GM23338 (cell line): ENCODE measurements around the gene TRHDE. TPM values are rescaled to one million over a fixed set of nuclear protein-coding genes. Genes with fewer than 3 reads are reported as not detected.

Experiments used
- ATAC-seq: fragments of 200-7000 bp; cut with Tn5 transposase; 3 replicates; pipeline ENCODE4 v1.9.1; 2020
- DNase-seq: peaks from one replicate; pipeline ENCODE4 v3.0.0-alpha.2; 2015; ENCODE audit warnings: low spot score
- H2AFZ ChIP-seq: fragments of 200-600 bp; sonication (generic); 2 replicates; pipeline ENCODE4 v1.8.0; 2016; ENCODE audit warnings: antibody characterized with exemption, mild to moderate bottlenecking, moderate library complexity
- H3F3A ChIP-seq: fragments of 200-600 bp; sonication (generic); replicated peaks from 2 replicates; pipeline ENCODE4 v1.8.0; 2017; ENCODE audit warnings: antibody characterized with exemption, mixed run types, low read depth
- H3K27ac ChIP-seq: fragments of 200-600 bp; sonication (generic); 2 replicates; pipeline ENCODE4 v1.6.1; 2016; ENCODE audit warnings: low read depth
- H3K27me3 ChIP-seq: fragments of 200-600 bp; sonication (generic); 2 replicates; pipeline ENCODE4 v1.8.0; 2016; ENCODE audit warnings: mild to moderate bottlenecking, mixed run types, moderate library complexity; ENCODE audit not compliant: insufficient read depth
- H3K36me3 ChIP-seq: fragments of 200-600 bp; sonication (generic); 2 replicates; pipeline ENCODE4 v1.8.0; 2016; ENCODE audit warnings: mild to moderate bottlenecking; ENCODE audit not compliant: insufficient read depth
- H3K4me1 ChIP-seq: fragments of 200-600 bp; sonication (generic); 2 replicates; pipeline ENCODE4 v1.8.0; 2016; ENCODE audit warnings: mild to moderate bottlenecking, moderate library complexity; ENCODE audit not compliant: insufficient read depth
- H3K4me2 ChIP-seq: fragments of 200-600 bp; sonication (generic); 2 replicates; pipeline ENCODE4 v1.7.1; 2017; ENCODE audit warnings: mixed run types
- H3K4me3 ChIP-seq: fragments of 200-600 bp; sonication (generic); 2 replicates; pipeline ENCODE4 v1.6.1; 2016; ENCODE audit warnings: mixed run types
- H3K79me2 ChIP-seq: fragments of 200-600 bp; sonication (generic); replicated peaks from 2 replicates; pipeline ENCODE4 v1.8.0; 2017; ENCODE audit warnings: mild to moderate bottlenecking; ENCODE audit not compliant: insufficient read depth
- H3K9me2 ChIP-seq: fragments of 200-600 bp; sonication (generic); 2 replicates; pipeline ENCODE4 v1.8.0; 2017; ENCODE audit not compliant: insufficient read depth
- H4K20me1 ChIP-seq: fragments of 200-600 bp; sonication (generic); replicated peaks from 2 replicates; pipeline ENCODE4 v1.8.0; 2017; ENCODE audit warnings: mild to moderate bottlenecking; ENCODE audit not compliant: insufficient read depth
- H3K27ac Mint-ChIP-seq: 2 replicates; pipeline ENCODE4 v1.8.0; 2020; ENCODE audit warnings: inconsistent platforms, mild to moderate bottlenecking, moderate library complexity, mixed read lengths
- H3K27me3 Mint-ChIP-seq: 3 replicates; pipeline ENCODE4 v1.8.0; 2022; ENCODE audit warnings: low read depth, mild to moderate bottlenecking, moderate library complexity, mixed read lengths, inconsistent platforms; ENCODE audit not compliant: insufficient read depth, poor library complexity
- H3K36me3 Mint-ChIP-seq: 3 replicates; pipeline ENCODE4 v1.8.0; 2021; ENCODE audit warnings: low read depth, mild to moderate bottlenecking, inconsistent platforms, moderate library complexity, mixed read lengths
- H3K4me1 Mint-ChIP-seq: 3 replicates; pipeline ENCODE4 v1.8.0; 2020; ENCODE audit warnings: mild to moderate bottlenecking, inconsistent platforms, mixed read lengths
- H3K4me3 Mint-ChIP-seq: 3 replicates; pipeline ENCODE4 v1.8.0; 2021; ENCODE audit warnings: moderate library complexity, mild to moderate bottlenecking, inconsistent platforms, mixed read lengths
- H3K9me3 Mint-ChIP-seq: 3 replicates; pipeline ENCODE4 v1.8.0; 2020; ENCODE audit warnings: moderate library complexity, mild to moderate bottlenecking, inconsistent platforms, mixed read lengths
- CREB1 ChIP-seq: fragments of 250-450 bp; sonication (Bioruptor Pico); IDR thresholded peaks from 2 replicates; pipeline ENCODE4 v1.5.0; 2020; ENCODE audit warnings: low read depth, mild to moderate bottlenecking, moderate library complexity
- CTCF ChIP-seq, 2 experiments: fragments of 200-600 bp in 1 of 2; sonication (generic) in 1 of 2; conservative IDR thresholded peaks; 2 replicates each; pipeline versions ENCODE4 v1.5.1 to v1.6.1; 2016 to 2017; ENCODE audit warnings: antibody characterized with exemption in 2 of 2, low read depth in 2 of 2, mild to moderate bottlenecking in 2 of 2, moderate library complexity in 1 of 2
- ETS1 ChIP-seq: IDR thresholded peaks from 2 replicates; pipeline ENCODE4 v1.6.1; 2016; ENCODE audit warnings: antibody characterized with exemption
- EZH2 ChIP-seq: fragments of 200-600 bp; sonication (generic); IDR thresholded peaks from one replicate; pipeline ENCODE4 v1.8.0; 2017; ENCODE audit warnings: antibody characterized with exemption, mild to moderate bottlenecking, low read depth; ENCODE audit not compliant: unreplicated experiment
- EZH2phosphoT487 ChIP-seq: fragments of 200-600 bp; sonication (generic); IDR thresholded peaks from one replicate; pipeline ENCODE4 v1.8.1; 2018; ENCODE audit warnings: antibody characterized with exemption; ENCODE audit not compliant: unreplicated experiment
- JUNB ChIP-seq: IDR thresholded peaks from one replicate; pipeline ENCODE4 v1.6.1; 2016; ENCODE audit warnings: antibody characterized with exemption; ENCODE audit not compliant: unreplicated experiment
- NANOG ChIP-seq: IDR thresholded peaks from 2 replicates; pipeline ENCODE4 v1.6.1; 2016; ENCODE audit warnings: antibody characterized with exemption, borderline replicate concordance
- POLR2AphosphoS5 ChIP-seq: IDR thresholded peaks from 2 replicates; pipeline ENCODE4 v1.6.1; 2016; ENCODE audit warnings: antibody characterized with exemption, low read depth
- REST ChIP-seq: IDR thresholded peaks from one replicate; pipeline ENCODE4 v1.6.1; 2018; ENCODE audit warnings: antibody characterized with exemption; ENCODE audit not compliant: unreplicated experiment
- STAT1 ChIP-seq: IDR thresholded peaks from one replicate; pipeline ENCODE4 v1.6.1; 2016; ENCODE audit warnings: antibody characterized with exemption; ENCODE audit not compliant: unreplicated experiment
- ZNF114 ChIP-seq: fragments of 250-450 bp; sonication (Bioruptor Pico); IDR thresholded peaks from 2 replicates; pipeline ENCODE4 v1.5.0; 2020; ENCODE audit warnings: mild to moderate bottlenecking, moderate library complexity
- ZNF331 ChIP-seq: fragments of 250-450 bp; sonication (Bioruptor Pico); IDR thresholded peaks from 2 replicates; pipeline ENCODE4 v1.5.0; 2020; ENCODE audit warnings: low read depth, mild to moderate bottlenecking, moderate library complexity
- polyA plus RNA-seq: library from polyadenylated mRNA; unstranded; fragments of >200 nt; fragmentation: Nextera tagmentation; extraction: Ambion mirVana; gene quantifications from 2 replicates; pipeline ENCODE4 v1.2.1, GENCODE V29; 2016
- total RNA-seq: library from RNA; depleted of rRNA; stranded (reverse); fragments of >200 nt; shearing (Covaris generic); gene quantifications from 2 replicates; pipeline ENCODE4 v1.2.3, GENCODE V29; 2014
- TF ChIP-seq, protein P1 (sequence below): fragments of 250-450 bp; sonication (Bioruptor Pico); IDR thresholded peaks from 2 replicates; pipeline ENCODE4 v1.5.0; 2020; ENCODE audit warnings: mild to moderate bottlenecking, moderate library complexity

The TRHDE gene
- total and polyA plus RNA-seq, 2 experiments from 2014 or later: 1.3 to 7.7 TPM

- ATAC-seq: no peak
- Histone ChIP-seq H3F3A (no peaks in the 10 kb centered on the region), H3K4me3 (no peak overlapping the region), H3K36me3 (no peaks in the 10 kb centered on the region), H2AFZ (no peak overlapping the region), H3K4me1 (peaks cover 32% of the 10 kb centered on the region), H3K27ac (no peak overlapping the region), H3K9me2 (no peaks in the 10 kb centered on the region), H3K4me2 (no peak overlapping the region), H3K27me3 (no peaks in the 10 kb centered on the region), H4K20me1 (no peaks in the 10 kb centered on the region), H3K79me2 (no peaks in the 10 kb centered on the region)
- TF ChIP-seq CREB1 (CRISPR knock-in tag) (no peak), REST (no peak), STAT1 (no peak), ETS1 (no peak), ZNF331 (CRISPR knock-in tag) (no peak), POLR2AphosphoS5 (no peak), EZH2phosphoT487 (no peak), EZH2 (no peak), CTCF (conservative IDR thresholded peaks at IDR 0.05; ENCODE audit: low read depth in 2 of 2) (no peak), NANOG (no peak), ZNF114 (CRISPR knock-in tag) (no peak), JUNB (no peak)
- TF ChIP-seq, protein P1, sequence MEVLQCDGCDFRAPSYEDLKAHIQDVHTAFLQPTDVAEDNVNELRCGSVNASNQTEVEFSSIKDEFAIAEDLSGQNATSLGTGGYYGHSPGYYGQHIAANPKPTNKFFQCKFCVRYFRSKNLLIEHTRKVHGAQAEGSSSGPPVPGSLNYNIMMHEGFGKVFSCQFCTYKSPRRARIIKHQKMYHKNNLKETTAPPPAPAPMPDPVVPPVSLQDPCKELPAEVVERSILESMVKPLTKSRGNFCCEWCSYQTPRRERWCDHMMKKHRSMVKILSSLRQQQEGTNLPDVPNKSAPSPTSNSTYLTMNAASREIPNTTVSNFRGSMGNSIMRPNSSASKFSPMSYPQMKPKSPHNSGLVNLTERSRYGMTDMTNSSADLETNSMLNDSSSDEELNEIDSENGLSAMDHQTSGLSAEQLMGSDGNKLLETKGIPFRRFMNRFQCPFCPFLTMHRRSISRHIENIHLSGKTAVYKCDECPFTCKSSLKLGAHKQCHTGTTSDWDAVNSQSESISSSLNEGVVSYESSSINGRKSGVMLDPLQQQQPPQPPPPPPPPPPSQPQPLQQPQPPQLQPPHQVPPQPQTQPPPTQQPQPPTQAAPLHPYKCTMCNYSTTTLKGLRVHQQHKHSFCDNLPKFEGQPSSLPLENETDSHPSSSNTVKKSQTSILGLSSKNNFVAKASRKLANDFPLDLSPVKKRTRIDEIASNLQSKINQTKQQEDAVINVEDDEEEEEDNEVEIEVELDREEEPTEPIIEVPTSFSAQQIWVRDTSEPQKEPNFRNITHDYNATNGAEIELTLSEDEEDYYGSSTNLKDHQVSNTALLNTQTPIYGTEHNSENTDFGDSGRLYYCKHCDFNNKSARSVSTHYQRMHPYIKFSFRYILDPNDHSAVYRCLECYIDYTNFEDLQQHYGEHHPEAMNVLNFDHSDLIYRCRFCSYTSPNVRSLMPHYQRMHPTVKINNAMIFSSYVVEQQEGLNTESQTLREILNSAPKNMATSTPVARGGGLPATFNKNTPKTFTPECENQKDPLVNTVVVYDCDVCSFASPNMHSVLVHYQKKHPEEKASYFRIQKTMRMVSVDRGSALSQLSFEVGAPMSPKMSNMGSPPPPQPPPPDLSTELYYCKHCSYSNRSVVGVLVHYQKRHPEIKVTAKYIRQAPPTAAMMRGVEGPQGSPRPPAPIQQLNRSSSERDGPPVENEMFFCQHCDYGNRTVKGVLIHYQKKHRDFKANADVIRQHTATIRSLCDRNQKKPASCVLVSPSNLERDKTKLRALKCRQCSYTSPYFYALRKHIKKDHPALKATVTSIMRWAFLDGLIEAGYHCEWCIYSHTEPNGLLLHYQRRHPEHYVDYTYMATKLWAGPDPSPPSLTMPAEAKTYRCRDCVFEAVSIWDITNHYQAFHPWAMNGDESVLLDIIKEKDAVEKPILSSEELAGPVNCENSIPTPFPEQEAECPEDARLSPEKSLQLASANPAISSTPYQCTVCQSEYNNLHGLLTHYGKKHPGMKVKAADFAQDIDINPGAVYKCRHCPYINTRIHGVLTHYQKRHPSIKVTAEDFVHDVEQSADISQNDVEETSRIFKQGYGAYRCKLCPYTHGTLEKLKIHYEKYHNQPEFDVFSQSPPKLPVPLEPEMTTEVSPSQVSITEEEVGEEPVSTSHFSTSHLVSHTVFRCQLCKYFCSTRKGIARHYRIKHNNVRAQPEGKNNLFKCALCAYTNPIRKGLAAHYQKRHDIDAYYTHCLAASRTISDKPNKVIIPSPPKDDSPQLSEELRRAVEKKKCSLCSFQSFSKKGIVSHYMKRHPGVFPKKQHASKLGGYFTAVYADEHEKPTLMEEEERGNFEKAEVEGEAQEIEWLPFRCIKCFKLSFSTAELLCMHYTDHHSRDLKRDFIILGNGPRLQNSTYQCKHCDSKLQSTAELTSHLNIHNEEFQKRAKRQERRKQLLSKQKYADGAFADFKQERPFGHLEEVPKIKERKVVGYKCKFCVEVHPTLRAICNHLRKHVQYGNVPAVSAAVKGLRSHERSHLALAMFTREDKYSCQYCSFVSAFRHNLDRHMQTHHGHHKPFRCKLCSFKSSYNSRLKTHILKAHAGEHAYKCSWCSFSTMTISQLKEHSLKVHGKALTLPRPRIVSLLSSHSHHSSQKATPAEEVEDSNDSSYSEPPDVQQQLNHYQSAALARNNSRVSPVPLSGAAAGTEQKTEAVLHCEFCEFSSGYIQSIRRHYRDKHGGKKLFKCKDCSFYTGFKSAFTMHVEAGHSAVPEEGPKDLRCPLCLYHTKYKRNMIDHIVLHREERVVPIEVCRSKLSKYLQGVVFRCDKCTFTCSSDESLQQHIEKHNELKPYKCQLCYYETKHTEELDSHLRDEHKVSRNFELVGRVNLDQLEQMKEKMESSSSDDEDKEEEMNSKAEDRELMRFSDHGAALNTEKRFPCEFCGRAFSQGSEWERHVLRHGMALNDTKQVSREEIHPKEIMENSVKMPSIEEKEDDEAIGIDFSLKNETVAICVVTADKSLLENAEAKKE (CRISPR knock-in tag): no peak
- no peaks in the 10 kb centered on the region for H3K36me3 Mint-ChIP-seq
- H3K27me3 Mint-ChIP-seq: no peaks in the 10 kb centered on the region
- no peak overlapping the region for H3K4me3 Mint-ChIP-seq
- no peak for DNase-seq
- no peaks in the 10 kb centered on the region for H3K9me3 Mint-ChIP-seq
- H3K4me1 Mint-ChIP-seq: peaks cover 20% of the 10 kb centered on the region
- H3K27ac Mint-ChIP-seq: no peak overlapping the region
Observed at GRCh38 chr12:72535212-72535990, 263.2 kb downstream of the TRHDE start.
